HCT116 (cell line): Measurements from ENCODE around the gene ISCA1. TPM values are rescaled to one million over a fixed set of nuclear protein-coding genes. Genes with fewer than 3 reads are reported as not detected.
A peak's percentile ranks its signal among the peaks of the same experiment; 100 is the strongest.

Experiments
- ATAC-seq: fragments of 200-7000 bp; cut with Tn5 transposase; 2 replicates; pipeline ENCODE4 v1.9.1; 2020; ENCODE audit warnings: mild to moderate bottlenecking, moderate library complexity
- BruUV-seq: library from RNA; stranded (reverse); fragments of 400-500 nt; replicated peaks from 2 replicates; lab custom pipeline; 2021; lab: Mats Ljungman, UMichigan
- CTCF ChIA-PET: fragments of 300-600 bp; sonication (Branson Sonifier 250); formaldehyde crosslinking; loops from one replicate; lab custom pipeline; 2021; ENCODE audit warnings: antibody characterized with exemption; lab: Charles Lee
- POLR2A ChIA-PET: fragments of 300-600, 350-600 bp; sonication (Branson Sonifier 250); formaldehyde crosslinking; loops from one replicate; lab custom pipeline; 2021; ENCODE audit warnings: antibody characterized with exemption; lab: Charles Lee
- RAD21 ChIA-PET, 2 experiments: fragments of 300-600 bp; sonication (Branson Sonifier 250); formaldehyde crosslinking; loops; one replicate each; lab custom pipeline; 2023; ENCODE audit warnings: low total read pairs in 2 of 2; ENCODE audit not compliant: uncharacterized antibody in 2 of 2, unreplicated experiment in 2 of 2, low non-redundant PET in 1 of 2; lab: Charles Lee
- DNase-seq: peaks from one replicate; pipeline ENCODE4 v3.0.0-alpha.2; 2010; ENCODE audit warnings: low read depth, low spot score
- H2AFZ ChIP-seq: fragments of 200-600 bp; shearing (Covaris generic), sonication (generic); 2 replicates; pipeline ENCODE4 v1.6.1; 2017; ENCODE audit warnings: low read depth, mixed run types, mixed read lengths, antibody characterized with exemption, low read length; ENCODE audit not compliant: poor library complexity, severe bottlenecking
- H3K27ac ChIP-seq: 2 replicates; pipeline ENCODE4 v1.5.1; 2012; ENCODE audit warnings: low read depth, low read length
- H3K27me3 ChIP-seq: fragments of 200-600 bp; sonication (generic); 2 replicates; pipeline ENCODE4 v1.6.1; 2016; ENCODE audit warnings: mixed run types, low read length, mixed read lengths; ENCODE audit not compliant: insufficient read depth
- H3K36me3 ChIP-seq, 2 experiments: fragments of 200-500 bp in 1 of 2; fragments of 200-600 bp in 1 of 2; sonication (Bioruptor generic) in 1 of 2; sonication (generic) in 1 of 2; 2 replicates each; pipeline versions ENCODE4 v1.5.1 to v1.6.1; 2014 to 2016; ENCODE audit warnings: low read length in 2 of 2, inconsistent platforms in 1 of 2, mixed read lengths in 1 of 2, mixed run types in 1 of 2; ENCODE audit not compliant: insufficient read depth in 2 of 2, control insufficient read depth in 1 of 2
- H3K4me1 ChIP-seq, 2 experiments: fragments of 200-600 bp in 1 of 2; sonication (generic) in 1 of 2; 2 replicates each; pipeline versions ENCODE4 v1.5.1 to v1.6.1; 2012 to 2017; ENCODE audit warnings: low read length in 2 of 2, inconsistent platforms in 1 of 2, mild to moderate bottlenecking in 1 of 2, mixed read lengths in 1 of 2, mixed run types in 1 of 2, moderate library complexity in 1 of 2; ENCODE audit not compliant: insufficient read depth in 2 of 2, control insufficient read depth in 1 of 2
- H3K4me2 ChIP-seq: fragments of 200-600 bp; sonication (generic); 2 replicates; pipeline ENCODE4 v1.6.1; 2017; ENCODE audit warnings: mixed run types, low read length, mixed read lengths
- H3K4me3 ChIP-seq, 2 experiments: fragments of 200-600 bp in 1 of 2; sonication (generic) in 1 of 2; replicated peaks in 1 of 2; 2 replicates each; pipeline ENCODE4 v1.5.1; 2011 to 2016; ENCODE audit warnings: low read length in 2 of 2, control low read depth in 1 of 2, low read depth in 1 of 2, mild to moderate bottlenecking in 1 of 2, mixed read lengths in 1 of 2, mixed run types in 1 of 2
- H3K79me2 ChIP-seq: fragments of 200-600 bp; sonication (generic); 2 replicates; pipeline ENCODE4 v1.6.1; 2017; ENCODE audit warnings: mild to moderate bottlenecking, mixed run types, low read length, moderate library complexity, mixed read lengths; ENCODE audit not compliant: insufficient read depth
- H3K9ac ChIP-seq: fragments of 200-600 bp; sonication (generic); 2 replicates; pipeline ENCODE4 v1.6.1; 2016; ENCODE audit warnings: low read length, mixed read lengths
- H3K9me2 ChIP-seq: fragments of 200-600 bp; sonication (generic), shearing (Covaris generic); 2 replicates; pipeline ENCODE4 v1.6.1; 2017; ENCODE audit warnings: mixed run types, mild to moderate bottlenecking, moderate library complexity; ENCODE audit not compliant: insufficient read depth
- H3K9me3 ChIP-seq, 2 experiments: fragments of 200-500 bp in 1 of 2; fragments of 200-600 bp in 1 of 2; sonication (Bioruptor generic) in 1 of 2; sonication (generic) in 1 of 2; 2 replicates each; pipeline ENCODE4 v1.6.1; 2014 to 2017; ENCODE audit warnings: low read length in 2 of 2, mixed read lengths in 2 of 2, inconsistent platforms in 1 of 2, low read depth in 1 of 2, mild to moderate bottlenecking in 1 of 2, mixed run types in 1 of 2, moderate library complexity in 1 of 2; ENCODE audit not compliant: control insufficient read depth in 1 of 2, insufficient read depth in 1 of 2
- H4K20me1 ChIP-seq: fragments of 200-600 bp; sonication (generic), shearing (Covaris generic); 2 replicates; pipeline ENCODE4 v1.6.1; 2017; ENCODE audit warnings: mixed run types, mild to moderate bottlenecking, moderate library complexity; ENCODE audit not compliant: insufficient read depth
- CBX3 ChIP-seq: IDR thresholded peaks from 2 replicates; pipeline ENCODE4 v1.6.1; 2012; ENCODE audit warnings: low read depth
- CEBPB ChIP-seq: IDR thresholded peaks from 2 replicates; pipeline ENCODE4 v1.6.1; 2012; ENCODE audit warnings: low read depth
- EGR1 ChIP-seq: IDR thresholded peaks from 2 replicates; pipeline ENCODE4 v1.6.1; 2012; ENCODE audit warnings: low read depth
- ELF1 ChIP-seq: IDR thresholded peaks from 2 replicates; pipeline ENCODE4 v1.6.1; 2012; ENCODE audit warnings: low read depth, borderline replicate concordance
- EZH2 ChIP-seq: fragments of 200-600 bp; sonication (generic); IDR thresholded peaks from 2 replicates; pipeline ENCODE4 v1.6.1; 2017; ENCODE audit warnings: antibody characterized with exemption, mixed run types
- EZH2phosphoT487 ChIP-seq: fragments of 200-600 bp; IDR thresholded peaks from 2 replicates; pipeline ENCODE4 v1.6.1; 2018; ENCODE audit warnings: antibody characterized with exemption, borderline replicate concordance
- FOSL1 ChIP-seq: IDR thresholded peaks from 2 replicates; pipeline ENCODE4 v1.6.1; 2012; ENCODE audit warnings: low read depth
- MAX ChIP-seq: IDR thresholded peaks from 2 replicates; pipeline ENCODE4 v1.6.1; 2012
- REST ChIP-seq: IDR thresholded peaks from 2 replicates; pipeline ENCODE4 v1.6.1; 2012; ENCODE audit warnings: low read depth
- SP1 ChIP-seq: IDR thresholded peaks from 2 replicates; pipeline ENCODE4 v1.6.1; 2012; ENCODE audit warnings: low read depth
- ZFX ChIP-seq: fragments of 450-650 bp; IDR thresholded peaks from 2 replicates; pipeline ENCODE4 v1.6.1; 2017
- ZNF274 ChIP-seq: fragments of 200-500 bp; sonication (Bioruptor generic); IDR thresholded peaks from 2 replicates; pipeline ENCODE4 v1.6.1; 2014; ENCODE audit warnings: mild to moderate bottlenecking, low read depth, low read length, inconsistent platforms
- intact Hi-C: fragments of 100-400 bp; cut with micrococcal nuclease; formaldehyde crosslinking; loops from 2 replicates; pipeline ENCODE4 v1.10.0; 2022
- total RNA-seq: library from RNA; stranded (reverse); gene quantifications from one replicate; pipeline ENCODE4 v1.2.1, GENCODE V29; 2021; ENCODE audit not compliant: unreplicated experiment

Gene ISCA1
- total RNA-seq, 1 experiment from 2014 or later: 25.7 TPM

DNA sequence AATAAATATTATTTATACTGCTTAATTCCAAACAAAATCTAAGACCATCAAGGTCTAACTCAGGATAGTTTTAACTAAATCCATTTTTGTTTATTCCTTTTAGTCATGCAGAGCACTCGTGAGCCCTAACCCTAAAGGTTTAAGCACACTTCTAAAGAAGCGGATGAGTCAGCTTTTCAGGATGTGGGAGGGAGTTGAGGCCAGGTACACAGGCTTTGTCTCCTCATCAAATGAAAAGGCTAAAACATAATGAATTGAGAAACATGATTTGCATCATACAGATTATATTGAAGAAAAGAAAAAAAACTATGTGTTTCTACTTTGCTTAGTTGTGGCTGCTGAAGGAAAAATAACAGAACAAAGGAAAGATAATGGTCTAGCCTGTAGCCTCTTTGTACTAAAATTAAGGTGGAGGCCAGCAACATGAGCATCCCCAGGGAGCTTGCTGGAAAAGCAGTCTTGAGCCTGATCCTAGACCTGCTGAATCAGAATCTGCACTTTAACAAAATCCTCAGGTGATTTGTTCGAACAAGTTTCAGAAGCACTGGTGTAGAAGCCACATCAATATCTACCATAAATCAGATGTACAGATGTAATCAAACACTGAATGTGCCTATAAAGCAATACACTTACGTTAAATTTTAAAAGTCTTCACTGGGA is 21.1 kb upstream of the ISCA1 start:
- CTCF ChIA-PET: no interaction called here
- peak; percentile 52; the same call in 1 of the 2 replicates for ATAC-seq
- Histone ChIP-seq H3K79me2 (no peaks in the 10 kb centered on the region), H3K9ac (no peak overlapping the region), H3K27me3 (no peaks in the 10 kb centered on the region), H3K9me2 (no peaks in the 10 kb centered on the region), H3K27ac (no peak overlapping the region; the same call in 1 of the 2 replicates), H3K4me3 (no peak overlapping the region), H2AFZ (no peak overlapping the region), H3K36me3 (peaks cover 22 to 47% of the 10 kb centered on the region in 2 experiments; a peak in 3 of 4 replicates), H4K20me1 (no peaks in the 10 kb centered on the region), H3K4me1 (peaks cover 2 to 7% of the 10 kb centered on the region in 2 experiments; a peak in 3 of 4 replicates), H3K9me3 (no peaks in the 10 kb centered on the region), H3K4me2 (no peak overlapping the region)
- no TSS peak for BruUV-seq
- POLR2A ChIA-PET: no interaction called here
- DNase-seq: no peak
- intact Hi-C loops: no loop called here
- TF ChIP-seq MAX (no peak), EGR1 (no peak), EZH2phosphoT487 (no peak), CEBPB (no peak), CBX3 (no peak), ZNF274 (no peak), EZH2 (no peak), FOSL1 (no peak), REST (no peak), ELF1 (no peak), SP1 (no peak), ZFX (no peak)
- RAD21 ChIA-PET: no interaction called here
